Measurements from ENCODE around the gene INAFM2. TPM values are rescaled to one million over a fixed set of nuclear protein-coding genes. Genes with fewer than 3 reads are reported as not detected.

The INAFM2 gene
- total and polyA plus RNA-seq, 9 of the 15 experiments (the other 6 are each of a cell fraction or from before 2014, with no cell fraction given), result 11.8 to 43.1 (median 27.2) TPM

GRCh38 chr15:40282147-40282868 is 41.2 kb upstream of the INAFM2 start (continued):
- peak; percentile 95; the same call in 1 of the 2 replicates for TF ChIP-seq KAT7 (CRISPR knock-in tag; IDR thresholded peaks at IDR 0.05; ENCODE audit: borderline replicate concordance)
- TF ChIP-seq FOXP4 (CRISPR knock-in tag; IDR thresholded peaks at IDR 0.05; ENCODE audit: borderline replicate concordance), result no peak
- no peak for TF ChIP-seq ZNF280A (IDR thresholded peaks at IDR 0.05; ENCODE audit: low read depth, partially characterized antibody)
- no peak for TF ChIP-seq NR2F6 (CRISPR knock-in tag; IDR thresholded peaks at IDR 0.05)
- no peak for TF ChIP-seq ZNF175 (CRISPR knock-in tag; IDR thresholded peaks at IDR 0.05; ENCODE audit: low read depth)
- TF ChIP-seq ZNF740 (CRISPR knock-in tag; IDR thresholded peaks at IDR 0.05), result no peak
- TF ChIP-seq ZNF740 (tag; IDR thresholded peaks at IDR 0.05), result no peak
- no peak for TF ChIP-seq BRCA1 (IDR thresholded peaks at IDR 0.05)
- peak; percentile 25; the same call in 1 of the 2 replicates for TF ChIP-seq BRCA1 (CRISPR knock-in tag; IDR thresholded peaks at IDR 0.05)
- TF ChIP-seq HNRNPL (IDR thresholded peaks at IDR 0.05; ENCODE audit: low read depth, low read length), result peak; percentile 97
- no peak for TF ChIP-seq CREB3 (tag; conservative IDR thresholded peaks at IDR 0.05; ENCODE audit: low read depth)
- TF ChIP-seq ILF3 (IDR thresholded peaks at IDR 0.05; ENCODE audit: borderline replicate concordance), result no peak
- TF ChIP-seq BRD9 (IDR thresholded peaks at IDR 0.05; ENCODE audit: low read depth, partially characterized antibody), result no peak
- no peak for TF ChIP-seq RBM15 (IDR thresholded peaks at IDR 0.05; ENCODE audit: insufficient read depth, low read length)
- no peak for TF ChIP-seq SFPQ (IDR thresholded peaks at IDR 0.05; ENCODE audit: low read depth, low read length)
- TF ChIP-seq ZNF311 (CRISPR knock-in tag; IDR thresholded peaks at IDR 0.05), result no peak
- no peak for TF ChIP-seq ZNF717 (CRISPR knock-in tag; IDR thresholded peaks at IDR 0.05)
- no peak for TF ChIP-seq RBM22 (IDR thresholded peaks at IDR 0.05; ENCODE audit: low read depth, low read length, poor library complexity, severe bottlenecking)
- no peak for TF ChIP-seq PHB (CRISPR knock-in tag; IDR thresholded peaks at IDR 0.05)

All from K562 (cell line).